Subcutaneous abdominal adipose tissue (tissue), 5 donors: ENCODE data around the gene REXO2.

Experiments used
- H3K27ac ChIP-seq: one replicate; pipeline ENCODE4 v1.7.0; 2013; ENCODE audit warnings: low read depth, mild to moderate bottlenecking, inconsistent platforms, low read length, moderate library complexity
- H3K27me3 ChIP-seq, 5 donors: one replicate each; pipeline ENCODE4 v1.7.0; 2013; ENCODE audit warnings: low read length in 5 of 5, inconsistent platforms in 1 of 5; ENCODE audit not compliant: control insufficient read depth in 5 of 5, insufficient read depth in 4 of 5
- H3K36me3 ChIP-seq, 5 donors: one replicate each; pipeline ENCODE4 v1.7.0; 2013; ENCODE audit warnings: low read length in 5 of 5; ENCODE audit not compliant: control insufficient read depth in 5 of 5, insufficient read depth in 5 of 5
- H3K4me1 ChIP-seq, 5 donors: one replicate each; pipeline ENCODE4 v1.7.0; 2013; ENCODE audit warnings: low read length in 5 of 5, mild to moderate bottlenecking in 3 of 5, moderate library complexity in 1 of 5; ENCODE audit not compliant: control insufficient read depth in 5 of 5, insufficient read depth in 5 of 5
- H3K4me3 ChIP-seq, 5 donors: one replicate each; pipeline ENCODE4 v1.7.0; 2013; ENCODE audit warnings: low read length in 5 of 5, low read depth in 1 of 5
- H3K9ac ChIP-seq, 5 donors: one replicate each; pipeline ENCODE4 v1.7.0; 2013; ENCODE audit warnings: low read length in 5 of 5, mild to moderate bottlenecking in 4 of 5, moderate library complexity in 3 of 5
- H3K9me3 ChIP-seq, 5 donors: one replicate each; pipeline ENCODE4 v1.7.0; 2013; ENCODE audit warnings: low read length in 5 of 5; ENCODE audit not compliant: control insufficient read depth in 5 of 5
- donor health status: healthy.
- donor health status: healthy.
- donor health status: healthy.
- donor health status: healthy.
- donor health status: healthy.

Gene REXO2

DNA sequence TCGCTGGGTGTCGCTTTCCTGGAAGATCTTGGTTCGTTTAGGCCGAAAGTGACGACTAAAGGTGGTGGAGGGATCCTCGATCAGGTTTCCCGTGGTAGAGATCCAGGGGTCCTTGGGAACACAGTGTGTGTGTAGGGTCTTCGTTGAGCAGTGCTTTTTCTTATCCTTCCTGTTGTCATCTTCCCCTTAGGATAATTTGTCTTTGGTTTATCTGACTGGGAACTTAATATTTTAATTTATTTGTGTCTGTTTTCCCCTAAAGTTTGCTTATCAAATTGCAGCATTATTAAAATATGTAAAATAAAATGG lies 38.4 kb upstream of the REXO2 start:
- Histone ChIP-seq H3K9me3 (no peaks in the 10 kb centered on the region), H3K27me3 (no peaks in the 10 kb centered on the region), H3K4me1 (peaks cover 2 to 32% (median 26%) of the 10 kb centered on the region in 5 donors), H3K36me3 (peaks cover 0 to 10% (median 7%) of the 10 kb centered on the region in 5 donors), H3K4me3 (peak overlapping the region; percentile 89 to 98 (median 93)), H3K9ac (peak overlapping the region; percentile 94 to 99 (median 98)), H3K27ac (peak overlapping the region; percentile 99)

- peaks cover 2 to 32% (median 26%) of the 10 kb centered on the region in 5 donors for H3K4me1 ChIP-seq
- H3K36me3 ChIP-seq, result peaks cover 3 to 15% (median 11%) of the 10 kb centered on the region in 5 donors
Observed at GRCh38 chr11:114401311-114401710, 38.0 kb upstream of the REXO2 start.

GRCh38 chr11:114412946-114413345 lies 26.3 kb upstream of the REXO2 start:
- peaks cover 13 to 28% (median 17%) of the 10 kb centered on the region in 5 donors for H3K36me3 ChIP-seq
- H3K4me3 ChIP-seq, result no peak overlapping the region
- no peak overlapping the region for H3K27ac ChIP-seq
- no peak overlapping the region for H3K9ac ChIP-seq
- no peaks in the 10 kb centered on the region for H3K27me3 ChIP-seq
- no peaks in the 10 kb centered on the region for H3K4me1 ChIP-seq
- no peaks in the 10 kb centered on the region for H3K9me3 ChIP-seq

More at GRCh38 chr11:114401311-114401710, 38.0 kb upstream of the REXO2 start:
- Histone ChIP-seq H3K27ac (peak overlapping the region; percentile 99), H3K9me3 (no peaks in the 10 kb centered on the region), H3K9ac (peak overlapping the region; percentile 94 to 99 (median 98)), H3K27me3 (no peaks in the 10 kb centered on the region), H3K4me3 (peak overlapping the region; percentile 89 to 98 (median 93))

DNA sequence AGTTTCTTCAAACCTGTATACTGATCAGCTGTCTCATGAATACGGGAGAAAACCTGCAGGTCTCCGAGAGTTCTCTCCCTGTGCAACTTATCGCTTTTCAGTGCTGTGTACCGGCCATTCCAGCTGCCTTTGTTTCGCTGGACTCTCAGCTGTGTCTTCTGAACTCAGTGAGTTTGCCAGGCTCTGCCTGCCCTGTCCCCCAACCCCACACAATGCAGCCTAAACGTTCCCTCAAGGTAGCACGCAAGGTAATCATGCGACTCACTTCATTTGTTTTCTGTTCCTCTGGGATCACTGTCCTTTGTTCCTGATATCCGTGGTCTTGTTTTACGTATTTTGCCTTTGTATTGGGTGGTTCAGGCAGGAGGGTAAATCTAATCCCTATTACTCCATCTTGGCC lies 25.3 kb upstream of the REXO2 start:
- Histone ChIP-seq H3K9me3 (no peaks in the 10 kb centered on the region), H3K4me1 (no peaks in the 10 kb centered on the region), H3K27me3 (no peaks in the 10 kb centered on the region), H3K9ac (no peak overlapping the region), H3K4me3 (no peak overlapping the region), H3K36me3 (peaks cover 4 to 20% (median 13%) of the 10 kb centered on the region in 5 donors), H3K27ac (no peak overlapping the region)

- peaks cover 0 to 4% (median 3%) of the 10 kb centered on the region in 5 donors for H3K36me3 ChIP-seq
- no peaks in the 10 kb centered on the region for H3K9me3 ChIP-seq
- no peaks in the 10 kb centered on the region for H3K4me1 ChIP-seq
Observed at GRCh38 chr11:114416441-114416961, 22.8 kb upstream of the REXO2 start.

DNA sequence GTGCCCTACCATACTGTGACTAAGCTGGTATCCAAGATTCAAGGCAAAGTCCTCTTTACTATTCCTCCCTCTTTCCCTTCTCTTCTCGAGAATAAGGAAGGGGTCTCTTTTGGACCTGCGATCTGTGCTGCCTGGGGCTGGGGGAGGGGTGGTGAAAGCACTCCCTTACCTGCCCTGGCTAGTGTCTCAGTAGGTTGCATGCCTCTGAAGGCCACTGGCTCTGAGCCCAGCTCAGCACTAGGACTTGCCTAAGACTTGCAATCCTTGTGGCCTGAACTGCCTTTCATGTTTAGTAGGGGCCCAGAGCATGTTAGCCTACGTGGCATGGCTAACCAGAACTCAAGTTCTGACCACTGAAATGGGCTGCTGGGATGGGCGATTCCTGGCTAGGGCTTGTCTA lies 13.0 kb upstream of the REXO2 start:
- no peaks in the 10 kb centered on the region for H3K9me3 ChIP-seq
- no peak overlapping the region for H3K9ac ChIP-seq
- no peaks in the 10 kb centered on the region for H3K4me1 ChIP-seq
- peaks cover 0 to 10% (median 6%) of the 10 kb centered on the region in 5 donors for H3K36me3 ChIP-seq
- no peak overlapping the region for H3K27ac ChIP-seq
- no peak overlapping the region for H3K4me3 ChIP-seq
- no peaks in the 10 kb centered on the region for H3K27me3 ChIP-seq

More at GRCh38 chr11:114416441-114416961, 22.8 kb upstream of the REXO2 start:
- H3K27ac ChIP-seq, result no peak overlapping the region
- H3K27me3 ChIP-seq, result no peaks in the 10 kb centered on the region
- no peak overlapping the region for H3K4me3 ChIP-seq
- H3K9ac ChIP-seq, result no peak overlapping the region

- Histone ChIP-seq H3K4me3 (no peak overlapping the region), H3K9ac (no peak overlapping the region), H3K4me1 (no peaks in the 10 kb centered on the region), H3K36me3 (peaks cover 0 to 8% (median 6%) of the 10 kb centered on the region in 5 donors), H3K9me3 (no peaks in the 10 kb centered on the region), H3K27ac (no peak overlapping the region), H3K27me3 (no peaks in the 10 kb centered on the region)
Observed at GRCh38 chr11:114430290-114430689, 9.0 kb upstream of the REXO2 start.

DNA sequence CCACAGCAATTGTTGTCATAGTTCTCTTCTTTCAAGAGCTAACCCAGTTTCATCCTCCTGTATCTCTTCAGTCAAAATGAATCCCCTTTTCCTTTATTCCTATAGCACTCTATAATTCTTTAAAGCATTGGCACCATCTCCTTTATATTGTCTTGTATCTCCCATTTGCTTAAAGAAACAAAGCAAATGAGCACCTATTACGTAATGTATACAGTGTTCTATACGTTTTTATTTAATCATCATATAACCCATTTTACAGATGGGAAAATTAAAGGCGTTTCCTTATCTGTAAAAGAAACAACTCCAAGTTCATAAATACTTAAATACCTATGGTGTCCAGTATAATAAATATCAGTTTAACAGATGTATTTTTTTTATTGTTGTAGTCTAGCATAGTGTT lies 6.4 kb upstream of the REXO2 start:
- Histone ChIP-seq H3K9ac (no peak overlapping the region), H3K4me3 (no peak overlapping the region), H3K4me1 (no peaks in the 10 kb centered on the region), H3K27ac (no peak overlapping the region), H3K36me3 (no peaks in the 10 kb centered on the region), H3K9me3 (no peaks in the 10 kb centered on the region), H3K27me3 (no peaks in the 10 kb centered on the region)

DNA sequence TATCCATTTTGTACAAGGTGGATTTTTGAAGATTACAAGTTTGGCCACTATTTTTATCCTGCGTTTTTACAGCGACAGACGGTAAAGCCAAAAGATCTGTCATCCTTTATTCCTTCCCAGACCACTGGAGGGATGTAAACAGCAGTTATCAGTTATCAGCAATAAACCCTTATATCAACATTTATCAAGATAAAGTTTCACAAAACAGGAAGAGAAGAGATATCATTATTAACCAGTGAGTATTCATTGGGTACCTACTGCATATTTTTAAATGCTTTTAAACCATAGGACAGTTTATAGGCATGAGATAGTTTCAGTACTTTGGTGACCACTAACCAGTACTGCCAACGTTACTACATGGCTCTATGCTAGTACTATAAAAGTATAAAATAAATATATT lies 5.9 kb upstream of the REXO2 start:
- H3K27ac ChIP-seq, result no peak overlapping the region
- H3K36me3 ChIP-seq, result no peaks in the 10 kb centered on the region
- H3K9ac ChIP-seq, result no peak overlapping the region
- H3K4me1 ChIP-seq, result no peaks in the 10 kb centered on the region
- no peaks in the 10 kb centered on the region for H3K9me3 ChIP-seq
- no peak overlapping the region for H3K4me3 ChIP-seq
- no peaks in the 10 kb centered on the region for H3K27me3 ChIP-seq

DNA sequence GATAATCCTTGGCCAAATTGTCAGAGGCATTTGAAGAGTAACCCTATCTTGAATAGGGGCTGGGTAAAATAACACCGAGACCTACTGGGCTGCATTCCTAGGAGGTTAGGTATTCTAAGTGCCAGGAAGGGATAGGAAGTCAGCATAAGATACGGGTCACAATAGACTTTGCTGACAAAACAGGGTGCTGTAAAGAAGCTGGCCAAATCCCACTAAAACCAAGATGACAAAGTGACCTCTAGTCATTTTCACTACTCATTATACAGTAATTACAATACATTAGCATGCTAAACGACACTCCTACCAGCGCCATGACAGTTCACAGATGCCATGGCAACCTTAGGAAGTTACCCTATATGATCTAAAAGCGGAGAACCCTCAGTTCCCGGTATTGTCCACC lies 964 bp upstream of the REXO2 start:
- H3K9ac ChIP-seq, result no peak overlapping the region
- no peak overlapping the region for H3K27ac ChIP-seq
- H3K27me3 ChIP-seq, result no peaks in the 10 kb centered on the region
- peaks cover 0 to 18% (median 15%) of the 10 kb centered on the region in 5 donors for H3K4me1 ChIP-seq
- H3K9me3 ChIP-seq, result no peaks in the 10 kb centered on the region
- no peaks in the 10 kb centered on the region for H3K36me3 ChIP-seq
- H3K4me3 ChIP-seq, result no peak overlapping the region
